Placental pericyte (primary cell): ENCODE results near the gene TMC3. TPM values are rescaled to one million over a fixed set of nuclear protein-coding genes. Genes with fewer than 3 reads are reported as not detected.

ENCODE experiments used
- total RNA-seq: library from RNA; depleted of rRNA; stranded (reverse); fragments of >200 nt; gene quantifications from 2 replicates; pipeline ENCODE4 v1.2.3, GENCODE V29; 2012

Gene TMC3
- not detected in 2 replicates for total RNA-seq

DNA sequence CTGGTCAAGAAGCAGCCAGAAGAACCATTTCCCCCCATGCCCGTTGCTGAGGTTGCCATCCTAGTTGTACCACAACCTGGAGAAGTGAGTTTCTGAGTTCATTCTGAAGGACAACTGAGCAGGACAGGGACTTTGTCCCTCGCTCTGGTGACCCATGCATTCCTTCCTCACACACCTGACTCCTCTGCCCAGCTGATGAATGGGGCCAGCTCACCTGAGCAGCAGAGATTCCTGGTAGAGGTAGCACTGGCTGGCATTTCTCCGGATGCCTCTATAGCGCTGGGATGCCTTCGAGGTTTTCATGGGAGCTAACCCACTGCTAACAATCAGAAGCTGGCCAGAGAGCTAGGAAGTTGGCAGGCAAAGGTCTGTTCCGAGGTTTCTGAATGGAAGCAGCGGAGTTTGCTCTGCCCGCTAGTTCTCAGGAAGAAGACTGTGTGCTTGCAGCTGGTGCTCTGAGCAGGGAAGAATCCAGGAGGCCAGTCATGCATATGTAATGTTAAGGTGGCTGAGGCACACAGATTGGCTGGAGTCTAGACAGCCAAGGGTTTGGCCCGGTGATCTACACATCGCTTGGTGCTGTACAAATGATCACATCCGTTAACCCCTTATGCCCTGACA, at the start of gene TMC3:
TMC3 (minus strand) TSS at position 439 of the 621 bp plus-strand sequence; CDS start at position 303, 136 bp downstream.

DNA sequence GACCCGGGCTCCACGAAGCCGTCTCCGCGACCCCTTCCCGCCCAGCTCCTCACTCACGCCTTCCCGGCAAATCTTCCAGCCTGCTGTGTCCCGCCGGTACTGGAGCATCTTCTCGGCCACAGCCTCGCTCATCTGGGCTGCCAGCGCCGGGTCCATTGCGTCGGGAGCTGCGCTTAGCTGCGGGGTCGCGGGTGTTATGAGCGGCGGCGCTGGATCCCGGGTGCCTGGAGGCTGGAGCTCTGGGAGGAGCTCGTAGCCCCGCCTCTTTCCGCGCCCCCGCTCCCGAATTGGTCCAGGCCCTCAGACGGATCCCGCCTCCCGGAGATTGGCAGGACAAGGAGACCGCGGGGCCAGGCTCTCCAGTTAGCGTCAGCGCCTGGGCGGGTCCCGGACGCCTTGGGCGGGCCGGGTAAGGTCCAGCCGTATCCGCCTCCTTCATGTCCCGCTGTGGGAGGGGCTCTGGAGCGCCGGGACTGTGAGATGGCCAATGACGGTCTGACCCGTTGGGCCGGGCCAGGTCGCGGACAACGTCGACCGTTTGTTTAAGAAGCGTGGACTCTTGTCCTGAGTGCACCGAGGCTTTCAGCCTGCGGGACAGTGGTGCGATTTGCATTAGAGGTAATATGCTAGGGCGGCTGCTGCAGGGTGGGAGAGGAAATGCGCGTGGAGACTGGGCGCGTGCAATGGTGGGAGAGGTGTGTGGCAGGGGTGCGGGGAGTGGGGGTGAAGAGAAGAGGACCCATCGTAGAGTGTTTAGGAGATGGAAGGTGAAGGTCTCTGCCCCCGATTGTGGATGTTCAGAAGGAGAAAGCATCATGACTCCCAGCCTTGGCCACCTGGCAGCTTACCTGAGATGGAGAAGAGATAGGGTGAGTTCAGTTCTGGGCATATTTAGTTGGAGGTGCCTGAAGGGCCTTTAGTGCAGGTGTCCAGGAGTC, 49.8 kb downstream of the TMC3 start, which contains the start of gene STARD5:
STARD5 (minus strand) TSS at position 198 of the 938 bp plus-strand sequence; CDS start at position 156, 42 bp downstream.

Other genes starting within 250 kb of the TMC3 start
- 0.72 TPM in 1 of 2 replicates, not detected in the other for gene CFAP161, start 239.9 kb downstream of the TMC3 start, total RNA-seq
- 0.43 TPM in 1 of 2 replicates, not detected in the other for gene IL16, start 177.3 kb downstream of the TMC3 start, total RNA-seq
- gene STARD5, start 50.1 kb downstream of the TMC3 start, total RNA-seq, result 5.6 and 24.3 TPM in 2 replicates